ENCODE measurements around the gene PRAC2. TPM values are rescaled to one million over a fixed set of nuclear protein-coding genes. Genes with fewer than 3 reads are reported as not detected.
A peak's percentile ranks its signal among the peaks of the same experiment; 100 is the strongest.

The PRAC2 gene
- not detected for total RNA-seq (2021; ENCODE audit: unreplicated experiment)
- polyA plus RNA-seq (2012; ENCODE audit: insufficient read length) = not detected
- Bru-seq, nascent RNA = percentile 21 among the genes with signal in this experiment
- BruChase-seq, experiment 1, labeled RNA remaining after a 2-hour chase = not detected
- BruChase-seq, experiment 2, labeled RNA remaining after a 6-hour chase = percentile 22 among the genes with signal in this experiment
- long read RNA-seq = 0 reads

- Histone ChIP-seq H3K27ac (ENCODE audit: low read length) (no peak within 1 kb of the TSS), H3K4me3 (ENCODE audit: low read depth in 2 of 2, low read length in 2 of 2) (no peak within 1 kb of the TSS), H3K36me3 (ENCODE audit: control insufficient read depth, insufficient read depth, low read length) (no peaks in the 10 kb centered on the region), H3K9me3 (ENCODE audit: control insufficient read depth, insufficient read depth, low read depth, low read length) (no peaks in the 10 kb centered on the region), H3K27me3 (ENCODE audit: control insufficient read depth, insufficient read depth, low read length) (no peaks in the 10 kb centered on the region), H3K4me1 (ENCODE audit: control insufficient read depth, insufficient read depth, low read length) (peaks cover 3% of the 10 kb centered on the region; the same call in 1 of the 2 replicates)
- ATAC-seq (no peak), DNase-seq (ENCODE audit: low read depth, low spot score) (no peak)
- ChIA-PET CTCF (interaction anchor here (1.0 to 4.6 kb wide), 4 partner anchors 8 to 150 kb away, joined by 3 to 98 read pairs (median 14); no protein-coding TSS in a partner anchor), POLR2A (no interaction called here)
- in situ Hi-C loops (cut with HindIII; ENCODE audit: low pct_unique_long_range_greater_than_20kb, low sequenced_read_pairs) = no loop called here
- intact Hi-C loops (cut with micrococcal nuclease; ENCODE audit: unreplicated experiment) = loop anchor here (5.0 kb wide), 1 partner anchor 46 kb away; no protein-coding TSS in a partner anchor
- no TSS peak for BruUV-seq (replicated peaks)
- TF ChIP-seq CTCF (IDR thresholded peaks at IDR 0.05) = no peak
- TF ChIP-seq POLR2AphosphoS5 (IDR thresholded peaks at IDR 0.05; ENCODE audit: low read depth, low read length) = no peak
- TF ChIP-seq SIN3A (IDR thresholded peaks at IDR 0.05; ENCODE audit: borderline replicate concordance, insufficient read depth, low read depth, low read length) = no peak
- no peak for TF ChIP-seq TCF7L2 (IDR thresholded peaks at IDR 0.05; ENCODE audit: low read depth, low read length)
- no peak for TF ChIP-seq REST (IDR thresholded peaks at IDR 0.05; ENCODE audit: insufficient read depth in 1 of 2, low read depth in 2 of 2, low read length in 1 of 2)
These were observed at the start of gene PRAC2 for GRCh38 chr17:48722915-48723422. Gene PRAC2 (plus strand): TSS chr17:48723185. CDS start chr17:48724411, 1,226 bp downstream.

- H3K36me3 ChIP-seq (ENCODE audit: control insufficient read depth, insufficient read depth, low read length) = no peaks in the 10 kb centered on the region
These were observed 45.9 kb upstream of the PRAC2 start for GRCh38 chr17:48676963-48677558.

More at GRCh38 chr17:48676963-48677558, 45.9 kb upstream of the PRAC2 start:
- no peak for TF ChIP-seq TCF7L2 (IDR thresholded peaks at IDR 0.05; ENCODE audit: low read depth, low read length)
- no peak for TF ChIP-seq SIN3A (IDR thresholded peaks at IDR 0.05; ENCODE audit: borderline replicate concordance, insufficient read depth, low read depth, low read length)
- TF ChIP-seq CTCF (IDR thresholded peaks at IDR 0.05) = no peak
- TF ChIP-seq REST (IDR thresholded peaks at IDR 0.05; ENCODE audit: insufficient read depth in 1 of 2, low read depth in 2 of 2, low read length in 1 of 2) = no peak
- TF ChIP-seq POLR2AphosphoS5 (IDR thresholded peaks at IDR 0.05; ENCODE audit: low read depth, low read length) = no peak
- Histone ChIP-seq H3K27ac (ENCODE audit: low read length) (no peak overlapping the region), H3K27me3 (ENCODE audit: control insufficient read depth, insufficient read depth, low read length) (no peaks in the 10 kb centered on the region), H3K9me3 (ENCODE audit: control insufficient read depth, insufficient read depth, low read depth, low read length) (no peaks in the 10 kb centered on the region), H3K4me1 (ENCODE audit: control insufficient read depth, insufficient read depth, low read length) (peaks cover under 1% of the 10 kb centered on the region), H3K4me3 (ENCODE audit: low read depth in 2 of 2, low read length in 2 of 2) (no peak overlapping the region)
- intact Hi-C loops (cut with micrococcal nuclease; ENCODE audit: unreplicated experiment) (loop anchor here (5.0 kb wide), 1 partner anchor 45 kb away; the partner anchor contains the start of genes PRAC1 and PRAC2), in situ Hi-C loops (cut with HindIII; ENCODE audit: low pct_unique_long_range_greater_than_20kb, low sequenced_read_pairs) (no loop called here)
- no peak for ATAC-seq
- CTCF ChIA-PET = interaction anchor here (0.6 to 3.5 kb wide), 4 partner anchors 113 to 414 kb away, joined by 4 to 38 read pairs (median 6); no protein-coding TSS in a partner anchor
- POLR2A ChIA-PET = interaction anchor here (0.6 kb wide), 1 partner anchor 62 kb away, joined by 3 read pairs; no protein-coding TSS in a partner anchor
- no TSS peak for BruUV-seq (replicated peaks)
- no peak for DNase-seq (ENCODE audit: low read depth, low spot score)
